Esophagus mucosa (tissue), 1 donor: Measurements from ENCODE around the gene PHF13. TPM values are rescaled to one million over a fixed set of nuclear protein-coding genes. Genes with fewer than 3 reads are reported as not detected.
"Not testable (repeated sequence)": the region's sequence is repeated elsewhere in the genome, so short reads cannot be mapped to it uniquely, and the experiment has no call there.

Experiments
- ATAC-seq: fragments of 200-7000 bp; cut with Tn5 transposase; one replicate; pipeline ENCODE4 v1.9.1; 2020
- total RNA-seq: library from RNA; stranded (reverse); gene quantifications from one replicate; pipeline ENCODE4 v1.2.4, GENCODE V29; 2023
- donor health status: DM: yes; HTN: yes; CAD: no.

PHF13 gene
- total RNA-seq, 1 donor from 2014 or later = 7.5 TPM

GRCh38 chr1:6587261-6588005 lies 26.1 kb upstream of the PHF13 start:
- ATAC-seq = peak; percentile 51

GRCh38 chr1:6588128-6588892 lies 25.2 kb upstream of the PHF13 start:
- ATAC-seq = peak; percentile 86

- no peak for ATAC-seq
These were observed 24.5 kb upstream of the PHF13 start for GRCh38 chr1:6588893-6589520.

GRCh38 chr1:6590046-6590445 lies 23.5 kb upstream of the PHF13 start:
- no peak for ATAC-seq

- no peak for ATAC-seq
These were observed 22.3 kb upstream of the PHF13 start for GRCh38 chr1:6591222-6591621.

GRCh38 chr1:6591644-6592043 lies 21.9 kb upstream of the PHF13 start:
- no peak for ATAC-seq

GRCh38 chr1:6592441-6592840 lies 21.1 kb upstream of the PHF13 start:
- ATAC-seq = no peak

GRCh38 chr1:6592865-6593593 lies 20.5 kb upstream of the PHF13 start:
- ATAC-seq = no peak

GRCh38 chr1:6593810-6594209 lies 19.7 kb upstream of the PHF13 start:
- ATAC-seq = no peak

GRCh38 chr1:6594977-6595740 lies 18.4 kb upstream of the PHF13 start:
- ATAC-seq = peak; percentile 4

- ATAC-seq = no peak
These were observed 17.2 kb upstream of the PHF13 start for GRCh38 chr1:6596351-6596750.

- ATAC-seq = no peak
These were observed 16.4 kb upstream of the PHF13 start for GRCh38 chr1:6596886-6597776.

GRCh38 chr1:6597777-6598131 lies 15.8 kb upstream of the PHF13 start:
- no peak for ATAC-seq

- peak; percentile 44 for ATAC-seq
These were observed 14.2 kb upstream of the PHF13 start for GRCh38 chr1:6599141-6599975.

- not testable (repeated sequence) for ATAC-seq
These were observed 13.5 kb upstream of the PHF13 start for GRCh38 chr1:6599991-6600390.

- ATAC-seq = no peak
These were observed 13.0 kb upstream of the PHF13 start for GRCh38 chr1:6600410-6601048.

GRCh38 chr1:6601049-6601922 lies 12.2 kb upstream of the PHF13 start:
- ATAC-seq = peak; percentile 80

GRCh38 chr1:6601923-6602668 lies 11.4 kb upstream of the PHF13 start:
- ATAC-seq = peak; percentile 7
